Activated CD4-positive, alpha-beta T cell treated with anti-CD3 and anti-CD28 coated beads, Interleukin-2, amount 10 ng/mL, durations not matched to agents 7 days and 5 days (primary cell): ENCODE measurements around the gene ZC2HC1B. TPM values are rescaled to one million over a fixed set of nuclear protein-coding genes. Genes with fewer than 3 reads are reported as not detected.
"Not testable (repeated sequence)": the region's sequence is repeated elsewhere in the genome, so short reads cannot be mapped to it uniquely, and the experiment has no call there.

Source experiments
- CTCF ChIA-PET: fragments of 350-600 bp; sonication (Branson Sonifier 250); formaldehyde crosslinking; loops from one replicate; lab custom pipeline; 2021; ENCODE audit warnings: antibody characterized with exemption; lab: Charles Lee
- POLR2A ChIA-PET: fragments of 350-600 bp; sonication (Branson Sonifier 250); formaldehyde crosslinking; loops from one replicate; lab custom pipeline; 2021; ENCODE audit warnings: antibody characterized with exemption; lab: Charles Lee
- DNase-seq: peaks from one replicate; pipeline ENCODE4 v3.0.0-alpha.2; 2020
- H3K27ac Mint-ChIP-seq: one replicate; pipeline ENCODE4 v1.8.0; 2021; ENCODE audit warnings: mild to moderate bottlenecking, moderate library complexity, mixed read lengths
- H3K27me3 Mint-ChIP-seq: one replicate; pipeline ENCODE4 v1.8.0; 2021; ENCODE audit warnings: mixed read lengths
- H3K36me3 Mint-ChIP-seq: one replicate; pipeline ENCODE4 v1.8.0; 2021; ENCODE audit warnings: low read depth, mixed read lengths
- H3K4me1 Mint-ChIP-seq: one replicate; pipeline ENCODE4 v1.8.0; 2021; ENCODE audit warnings: mixed read lengths
- H3K4me3 Mint-ChIP-seq: one replicate; pipeline ENCODE4 v1.8.0; 2021; ENCODE audit warnings: mild to moderate bottlenecking, moderate library complexity, mixed read lengths
- H3K9me3 Mint-ChIP-seq: one replicate; pipeline ENCODE4 v1.8.0; 2021; ENCODE audit warnings: mixed read lengths
- total RNA-seq, 2 experiments: library from RNA; stranded (reverse); gene quantifications; one replicate each; pipeline ENCODE4 v1.2.3, GENCODE V29; 2021

Gene ZC2HC1B
- total RNA-seq, 2 experiments from 2014 or later, result not detected

- H3K27ac Mint-ChIP-seq, H3K27me3 Mint-ChIP-seq, H3K4me3 Mint-ChIP-seq, DNase-seq, POLR2A ChIA-PET, H3K36me3 Mint-ChIP-seq: not testable (repeated sequence)
- H3K4me1 Mint-ChIP-seq, result peaks cover 14% of the 10 kb centered on the region
- CTCF ChIA-PET, result interaction anchor here (0.6 kb wide), 1 partner anchor 1511 kb away, joined by 3 read pairs; no protein-coding TSS in a partner anchor
- peaks cover 15% of the 10 kb centered on the region for H3K9me3 Mint-ChIP-seq
Observed at GRCh38 chr6:143873600-143873999, 9.3 kb downstream of the ZC2HC1B start.

GRCh38 chr6:143874503-143874902 is 10.2 kb downstream of the ZC2HC1B start:
- Mint-ChIP-seq H3K4me1 (peaks cover 14% of the 10 kb centered on the region), H3K9me3 (peaks cover 14% of the 10 kb centered on the region)
- H3K27ac Mint-ChIP-seq, H3K27me3 Mint-ChIP-seq, H3K36me3 Mint-ChIP-seq, DNase-seq, H3K4me3 Mint-ChIP-seq, POLR2A ChIA-PET, CTCF ChIA-PET: not testable (repeated sequence)

GRCh38 chr6:143877584-143878271 is 13.5 kb downstream of the ZC2HC1B start:
- no peak for DNase-seq
- POLR2A ChIA-PET, result no interaction called here
- peaks cover 13% of the 10 kb centered on the region for H3K9me3 Mint-ChIP-seq
- peaks cover 7% of the 10 kb centered on the region for H3K36me3 Mint-ChIP-seq
- no peak overlapping the region for H3K4me3 Mint-ChIP-seq
- H3K27ac Mint-ChIP-seq, result no peak overlapping the region
- peaks cover 9% of the 10 kb centered on the region for H3K4me1 Mint-ChIP-seq
- no peaks in the 10 kb centered on the region for H3K27me3 Mint-ChIP-seq
- CTCF ChIA-PET, result no interaction called here

GRCh38 chr6:143878272-143878760 is 14.0 kb downstream of the ZC2HC1B start:
- no peak for DNase-seq
- Mint-ChIP-seq H3K36me3 (peaks cover 5% of the 10 kb centered on the region), H3K9me3 (peaks cover 11% of the 10 kb centered on the region), H3K4me3 (no peak overlapping the region), H3K27me3 (no peaks in the 10 kb centered on the region), H3K27ac (no peak overlapping the region), H3K4me1 (peaks cover 3% of the 10 kb centered on the region)
- CTCF ChIA-PET, result interaction anchor here (1.8 kb wide), 1 partner anchor 35 kb away, joined by 7 read pairs; the partner anchor contains the start of gene LTV1
- POLR2A ChIA-PET, result no interaction called here

- CTCF ChIA-PET, result no interaction called here
- DNase-seq, result no peak
Observed at GRCh38 chr6:143880412-143880811, 16.1 kb downstream of the ZC2HC1B start.

GRCh38 chr6:143882401-143882930 is 18.2 kb downstream of the ZC2HC1B start:
- H3K27ac Mint-ChIP-seq, result no peak overlapping the region
- ChIA-PET POLR2A (no interaction called here), CTCF (no interaction called here)
- DNase-seq, result no peak
- H3K4me1 Mint-ChIP-seq, result no peaks in the 10 kb centered on the region
- no peaks in the 10 kb centered on the region for H3K36me3 Mint-ChIP-seq
- H3K27me3 Mint-ChIP-seq, result no peaks in the 10 kb centered on the region
- H3K4me3 Mint-ChIP-seq, result no peak overlapping the region
- peaks cover 2% of the 10 kb centered on the region for H3K9me3 Mint-ChIP-seq

More at GRCh38 chr6:143880412-143880811, 16.1 kb downstream of the ZC2HC1B start:
- Mint-ChIP-seq H3K4me3 (no peak overlapping the region), H3K4me1 (no peaks in the 10 kb centered on the region), H3K27ac (no peak overlapping the region), H3K27me3 (no peaks in the 10 kb centered on the region), H3K9me3 (peaks cover 3% of the 10 kb centered on the region), H3K36me3 (no peaks in the 10 kb centered on the region)
- POLR2A ChIA-PET, result no interaction called here

- ChIA-PET CTCF (interaction anchor here (0.6 to 1.6 kb wide), 3 partner anchors 20 to 248 kb away, joined by 3 to 6 read pairs (median 4); partner anchors contain the start of gene ZC2HC1B), POLR2A (no interaction called here)
Observed at GRCh38 chr6:143884216-143884900, 20.1 kb downstream of the ZC2HC1B start.

GRCh38 chr6:143885116-143885515 is 20.8 kb downstream of the ZC2HC1B start:
- peaks cover 1% of the 10 kb centered on the region for H3K27me3 Mint-ChIP-seq
- H3K9me3 Mint-ChIP-seq, result peaks cover 2% of the 10 kb centered on the region
- H3K36me3 Mint-ChIP-seq, result no peaks in the 10 kb centered on the region
- no peak overlapping the region for H3K4me3 Mint-ChIP-seq
- ChIA-PET CTCF (interaction anchor here (0.6 to 1.6 kb wide), 3 partner anchors 12 to 247 kb away, joined by 3 to 6 read pairs (median 4); partner anchors contain the start of gene ZC2HC1B), POLR2A (no interaction called here)
- DNase-seq, result no peak
- no peaks in the 10 kb centered on the region for H3K4me1 Mint-ChIP-seq
- no peak overlapping the region for H3K27ac Mint-ChIP-seq

More at GRCh38 chr6:143884216-143884900, 20.1 kb downstream of the ZC2HC1B start:
- no peak for DNase-seq
- peaks cover 2% of the 10 kb centered on the region for H3K9me3 Mint-ChIP-seq
- no peaks in the 10 kb centered on the region for H3K36me3 Mint-ChIP-seq
- H3K27me3 Mint-ChIP-seq, result peaks cover 1% of the 10 kb centered on the region
- no peaks in the 10 kb centered on the region for H3K4me1 Mint-ChIP-seq
- H3K27ac Mint-ChIP-seq, result no peak overlapping the region
- H3K4me3 Mint-ChIP-seq, result no peak overlapping the region

- CTCF ChIA-PET, result no interaction called here
- H3K27me3 Mint-ChIP-seq, result no peaks in the 10 kb centered on the region
Observed at GRCh38 chr6:143894655-143895054, 30.4 kb downstream of the ZC2HC1B start.

GRCh38 chr6:143896126-143896860 is 32.0 kb downstream of the ZC2HC1B start:
- no peak for DNase-seq
- Mint-ChIP-seq H3K27ac (no peak overlapping the region), H3K9me3 (no peaks in the 10 kb centered on the region), H3K4me3 (no peak overlapping the region), H3K4me1 (no peaks in the 10 kb centered on the region), H3K36me3 (no peaks in the 10 kb centered on the region), H3K27me3 (no peaks in the 10 kb centered on the region)
- POLR2A ChIA-PET, result no interaction called here
- CTCF ChIA-PET, result interaction anchor here (0.6 to 1.5 kb wide), 3 partner anchors 11 to 321 kb away, joined by 3 to 4 read pairs (median 3); no protein-coding TSS in a partner anchor

More at GRCh38 chr6:143894655-143895054, 30.4 kb downstream of the ZC2HC1B start:
- POLR2A ChIA-PET, result no interaction called here
- Mint-ChIP-seq H3K9me3 (no peaks in the 10 kb centered on the region), H3K4me3 (no peak overlapping the region), H3K4me1 (no peaks in the 10 kb centered on the region), H3K27ac (no peak overlapping the region), H3K36me3 (no peaks in the 10 kb centered on the region)
- DNase-seq, result no peak

- POLR2A ChIA-PET, result no interaction called here
- H3K27me3 Mint-ChIP-seq, result peaks cover 3% of the 10 kb centered on the region
- no peak overlapping the region for H3K4me3 Mint-ChIP-seq
- peaks cover 2% of the 10 kb centered on the region for H3K4me1 Mint-ChIP-seq
- CTCF ChIA-PET, result interaction anchor here (0.6 kb wide), 1 partner anchor 38 kb away, joined by 3 read pairs; no protein-coding TSS in a partner anchor
- H3K9me3 Mint-ChIP-seq, result no peaks in the 10 kb centered on the region
- no peaks in the 10 kb centered on the region for H3K36me3 Mint-ChIP-seq
- no peak for DNase-seq
- H3K27ac Mint-ChIP-seq, result no peak overlapping the region
Observed at GRCh38 chr6:143900358-143900757, 36.1 kb downstream of the ZC2HC1B start.
